GM21737 (cell line): ENCODE data around the gene SLCO1B3.
"Not testable (repeated sequence)": the region's sequence is repeated elsewhere in the genome, so short reads cannot be mapped to it uniquely, and the experiment has no call there.

Source experiments
- ATAC-seq: cut with Tn5 transposase; IDR thresholded peaks from one replicate; pipeline ENCODE4 v1.9.1; 2021; ENCODE audit warnings: mild to moderate bottlenecking, moderate library complexity; ENCODE audit not compliant: unreplicated experiment

The SLCO1B3 gene

GRCh38 chr12:20810487-20810886, at the start of gene SLCO1B3:
Gene SLCO1B3, plus strand, starts transcription at chr12:20810705. Its CDS starts 5,034 bp downstream, at chr12:20815739.
- no peak for ATAC-seq

- ATAC-seq: no peak
Measured at GRCh38 chr12:20777420-20777819, 33.1 kb upstream of the SLCO1B3 start.

- ATAC-seq: no peak
Measured at GRCh38 chr12:20778969-20779368, 31.5 kb upstream of the SLCO1B3 start.

- not testable (repeated sequence) for ATAC-seq
Measured at GRCh38 chr12:20779971-20780370, 30.5 kb upstream of the SLCO1B3 start.

- ATAC-seq: not testable (repeated sequence)
Measured at GRCh38 chr12:20783796-20784357, 26.6 kb upstream of the SLCO1B3 start.

- no peak for ATAC-seq
Measured at GRCh38 chr12:20792971-20793370, 17.5 kb upstream of the SLCO1B3 start.

- no peak for ATAC-seq
Measured at GRCh38 chr12:20798554-20798953, 12.0 kb upstream of the SLCO1B3 start.

GRCh38 chr12:20800160-20800559, 10.3 kb upstream of the SLCO1B3 start:
- ATAC-seq: no peak

GRCh38 chr12:20801035-20801434, 9.5 kb upstream of the SLCO1B3 start:
- no peak for ATAC-seq

GRCh38 chr12:20805921-20806320, 4.6 kb upstream of the SLCO1B3 start:
- ATAC-seq: no peak

- ATAC-seq: no peak
Measured at GRCh38 chr12:20807192-20808080, 3.1 kb upstream of the SLCO1B3 start.

- no peak for ATAC-seq
Measured at GRCh38 chr12:20808521-20808920, 2.0 kb upstream of the SLCO1B3 start.

- no peak for ATAC-seq
Measured at GRCh38 chr12:20815574-20815973, 5.1 kb downstream of the SLCO1B3 start.

- ATAC-seq: no peak
Measured at GRCh38 chr12:20822415-20822814, 11.9 kb downstream of the SLCO1B3 start.

GRCh38 chr12:20822925-20823324, 12.4 kb downstream of the SLCO1B3 start:
- no peak for ATAC-seq

- ATAC-seq: no peak
Measured at GRCh38 chr12:20829919-20830318, 19.4 kb downstream of the SLCO1B3 start.

- no peak for ATAC-seq
Measured at GRCh38 chr12:20830456-20830855, 20.0 kb downstream of the SLCO1B3 start.

GRCh38 chr12:20832911-20833310, 22.4 kb downstream of the SLCO1B3 start:
- ATAC-seq: no peak

- ATAC-seq: no peak
Measured at GRCh38 chr12:20852649-20853048, 42.1 kb downstream of the SLCO1B3 start.

- ATAC-seq: no peak
Measured at GRCh38 chr12:20863056-20863455, 52.6 kb downstream of the SLCO1B3 start.

- no peak for ATAC-seq
Measured at GRCh38 chr12:20865873-20866272, 55.4 kb downstream of the SLCO1B3 start.

- no peak for ATAC-seq
Measured at GRCh38 chr12:20868277-20868676, 57.8 kb downstream of the SLCO1B3 start.
